Body of pancreas (tissue), 4 donors: ENCODE data around the gene EZH2. TPM values are rescaled to one million over a fixed set of nuclear protein-coding genes. Genes with fewer than 3 reads are reported as not detected.

ENCODE experiments used
- ATAC-seq: fragments of 150-250 bp; one replicate; pipeline ENCODE4 v1.9.1; 2016
- DNase-seq, 4 donors: peaks; one replicate each; pipeline ENCODE4 v3.0.0-alpha.2; 2019
- H3K27ac ChIP-seq, 4 donors: fragments of 200-600 bp; sonication (generic); 1 replicate in 3 of 4; 2 replicates in 1 of 4; pipeline versions ENCODE4 v1.5.1 to v1.6.1; 2016 to 2019; ENCODE audit warnings: mild to moderate bottlenecking in 1 of 4, mixed read lengths in 1 of 4, moderate library complexity in 1 of 4
- H3K27me3 ChIP-seq, 2 donors: fragments of 200-600 bp; sonication (generic); one replicate each; pipeline ENCODE4 v1.6.0; 2016; ENCODE audit warnings: mild to moderate bottlenecking in 1 of 2
- H3K36me3 ChIP-seq, 2 donors: fragments of 200-600 bp; sonication (generic); replicated peaks in 1 of 2; 2 replicates each; pipeline ENCODE4 v1.5.1; 2016; ENCODE audit warnings: low read depth in 2 of 2; ENCODE audit not compliant: insufficient read depth in 1 of 2
- H3K4me1 ChIP-seq: fragments of 200-600 bp; sonication (generic); one replicate; pipeline ENCODE4 v1.6.0; 2016
- H3K4me3 ChIP-seq, 2 donors: fragments of 200-600 bp; sonication (generic); 1 replicate in 1 of 2; 2 replicates in 1 of 2; pipeline ENCODE4 v1.5.1; 2016 to 2019
- H3K9me3 ChIP-seq, 3 donors: fragments of 200-600 bp; sonication (generic); 1 replicate in 2 of 3; 2 replicates in 1 of 3; pipeline ENCODE4 v1.5.1; 2016
- CTCF ChIP-seq, 7 experiments: fragments of 450-650 bp in 4 of 7; fragments of 200-600 bp in 3 of 7; sonication (generic) in 3 of 7; IDR thresholded peaks; one replicate each; pipeline ENCODE4 v1.5.1; 2016 to 2019; ENCODE audit warnings: antibody characterized with exemption in 7 of 7
- POLR2A ChIP-seq, 3 donors: fragments of 450-650 bp; IDR thresholded peaks; one replicate each; pipeline ENCODE4 v1.6.1; 2016; ENCODE audit warnings: antibody characterized with exemption in 3 of 3, mild to moderate bottlenecking in 2 of 3
- WGBS, 2 donors: methylation state at CpG; one replicate each; pipeline ENCODE4 v1.1.5; 2017; 5-methylcytosine and 5-hydroxymethylcytosine counted together
- intact Hi-C: fragments of 100-400 bp; cut with DNase I; formaldehyde crosslinking; loops from one replicate; pipeline ENCODE4 v1.15.1; 2023
- total RNA-seq, 2 donors: library from RNA; depleted of rRNA; stranded (reverse); fragments of >200 nt; gene quantifications; one replicate each; pipeline ENCODE4 v1.1.0, GENCODE V29; 2016

Gene EZH2
- total RNA-seq, 2 donors from 2014 or later: 3.4 to 4.0 TPM

GRCh38 chr7:148912758-148913541 is 28.9 kb upstream of the EZH2 start:
- H3K4me3 ChIP-seq: no peak overlapping the region
- H3K27me3 ChIP-seq: no peaks in the 10 kb centered on the region
- intact Hi-C loops: no loop called here
- no peaks in the 10 kb centered on the region for H3K36me3 ChIP-seq
- H3K27ac ChIP-seq: no peak overlapping the region
- H3K4me1 ChIP-seq: no peaks in the 10 kb centered on the region
- ATAC-seq: no peak
- DNase-seq: no peak
- H3K9me3 ChIP-seq: no peaks in the 10 kb centered on the region
- WGBS, 2 donors: 61 to 63% methylated on average over 8 of the region's 8 CpGs
- no peak for TF ChIP-seq POLR2A (IDR thresholded peaks at IDR 0.05)
- TF ChIP-seq CTCF (IDR thresholded peaks at IDR 0.05): no peak

GRCh38 chr7:148912151-148912550 is 28.1 kb upstream of the EZH2 start:
- TF ChIP-seq POLR2A (IDR thresholded peaks at IDR 0.05) (no peak), CTCF (IDR thresholded peaks at IDR 0.05) (no peak)
- intact Hi-C loops: no loop called here
- 70 to 74% methylated on average over 4 of the region's 4 CpGs for WGBS, 2 donors

GRCh38 chr7:148911626-148912025 is 27.5 kb upstream of the EZH2 start:
- 90 to 100% methylated on average over 1 of the region's 1 CpG for WGBS, 2 donors
- Histone ChIP-seq H3K9me3 (no peaks in the 10 kb centered on the region), H3K36me3 (no peaks in the 10 kb centered on the region), H3K4me3 (no peak overlapping the region), H3K27ac (no peak overlapping the region), H3K4me1 (no peaks in the 10 kb centered on the region), H3K27me3 (no peaks in the 10 kb centered on the region)
- TF ChIP-seq POLR2A (IDR thresholded peaks at IDR 0.05) (no peak), CTCF (IDR thresholded peaks at IDR 0.05) (no peak)
- intact Hi-C loops: no loop called here
- DNase-seq (no peak), ATAC-seq (no peak)

More at GRCh38 chr7:148912151-148912550, 28.1 kb upstream of the EZH2 start:
- Histone ChIP-seq H3K4me3 (no peak overlapping the region), H3K27me3 (no peaks in the 10 kb centered on the region), H3K9me3 (no peaks in the 10 kb centered on the region), H3K4me1 (no peaks in the 10 kb centered on the region), H3K27ac (no peak overlapping the region), H3K36me3 (no peaks in the 10 kb centered on the region)
- no peak for DNase-seq
- ATAC-seq: no peak

GRCh38 chr7:148909568-148909967 is 25.5 kb upstream of the EZH2 start:
- H3K27ac ChIP-seq: no peak overlapping the region
- 72 to 77% methylated on average over 5 of the region's 5 CpGs for WGBS, 2 donors
- no peaks in the 10 kb centered on the region for H3K27me3 ChIP-seq
- ATAC-seq (no peak), DNase-seq (no peak)
- no peaks in the 10 kb centered on the region for H3K36me3 ChIP-seq
- no peaks in the 10 kb centered on the region for H3K4me1 ChIP-seq
- H3K4me3 ChIP-seq: no peak overlapping the region
- TF ChIP-seq CTCF (IDR thresholded peaks at IDR 0.05): no peak
- no peak for TF ChIP-seq POLR2A (IDR thresholded peaks at IDR 0.05)
- no peaks in the 10 kb centered on the region for H3K9me3 ChIP-seq
- intact Hi-C loops: no loop called here
